Astrocyte of the cerebellum (primary cell): Measurements from ENCODE around the gene RBM17.
"Not testable (repeated sequence)": the region's sequence is repeated elsewhere in the genome, so short reads cannot be mapped to it uniquely, and the experiment has no call there.

Experiments used
- DNase-seq: peaks from one replicate; pipeline ENCODE4 v3.0.0-alpha.2; 2011; ENCODE audit warnings: low read depth
- H3K4me3 ChIP-seq: 2 replicates; pipeline ENCODE4 v1.5.1; 2011; ENCODE audit warnings: mild to moderate bottlenecking, low read depth, low read length, moderate library complexity
- CTCF ChIP-seq: IDR thresholded peaks from 2 replicates; pipeline ENCODE4 v1.5.1; 2012; ENCODE audit warnings: low read length, low read depth, moderate library complexity, mild to moderate bottlenecking; ENCODE audit errors: missing control alignments
- in situ Hi-C: cut with HindIII; loops from 2 replicates; pipeline ENCODE4 v1.10.0; 2017; ENCODE audit warnings: low sequenced_read_pairs

The RBM17 gene

GRCh38 chr10:6058682-6059475 is 30.0 kb upstream of the RBM17 start:
- TF ChIP-seq CTCF, result no peak
- no peak overlapping the region for H3K4me3 ChIP-seq
- DNase-seq, result no peak
- in situ Hi-C loops, result no loop called here

GRCh38 chr10:6059506-6059905 is 29.3 kb upstream of the RBM17 start:
- H3K4me3 ChIP-seq, result no peak overlapping the region
- in situ Hi-C loops, result no loop called here
- no peak for DNase-seq
- no peak for TF ChIP-seq CTCF

- in situ Hi-C loops, result no loop called here
- no peak for DNase-seq
- no peak overlapping the region for H3K4me3 ChIP-seq
- TF ChIP-seq CTCF, result no peak
Observed at GRCh38 chr10:6061056-6061455, 27.8 kb upstream of the RBM17 start.

GRCh38 chr10:6062101-6062771 is 26.6 kb upstream of the RBM17 start, which contains the start of gene IL2RA:
Gene IL2RA (minus strand): TSS chr10:6062367. CDS start chr10:6062151, 216 bp downstream.
- no peak within 1 kb of the TSS for H3K4me3 ChIP-seq
- no peak for TF ChIP-seq CTCF
- DNase-seq, result no peak
- in situ Hi-C loops, result no loop called here

GRCh38 chr10:6064119-6064518 is 24.7 kb upstream of the RBM17 start:
- H3K4me3 ChIP-seq, result no peak overlapping the region
- TF ChIP-seq CTCF, result no peak
- no peak for DNase-seq
- in situ Hi-C loops, result no loop called here

GRCh38 chr10:6064726-6065125 is 24.1 kb upstream of the RBM17 start:
- in situ Hi-C loops, DNase-seq: not testable (repeated sequence)

GRCh38 chr10:6065406-6065805 is 23.4 kb upstream of the RBM17 start:
- no peak for TF ChIP-seq CTCF
- in situ Hi-C loops, result no loop called here
- no peak overlapping the region for H3K4me3 ChIP-seq
- no peak for DNase-seq

More at GRCh38 chr10:6064726-6065125, 24.1 kb upstream of the RBM17 start:
- H3K4me3 ChIP-seq, result not testable (repeated sequence)
